Body of pancreas (tissue), 4 donors: ENCODE data around the gene TBL2. TPM values are rescaled to one million over a fixed set of nuclear protein-coding genes. Genes with fewer than 3 reads are reported as not detected.
"Not testable (repeated sequence)": the region's sequence is repeated elsewhere in the genome, so short reads cannot be mapped to it uniquely, and the experiment has no call there.

Experiments
- ATAC-seq: fragments of 150-250 bp; one replicate; pipeline ENCODE4 v1.9.1; 2016
- DNase-seq, 4 donors: peaks; one replicate each; pipeline ENCODE4 v3.0.0-alpha.2; 2019
- H3K27ac ChIP-seq, 4 donors: fragments of 200-600 bp; sonication (generic); 1 replicate in 3 of 4; 2 replicates in 1 of 4; pipeline versions ENCODE4 v1.5.1 to v1.6.1; 2016 to 2019; ENCODE audit warnings: mild to moderate bottlenecking in 1 of 4, mixed read lengths in 1 of 4, moderate library complexity in 1 of 4
- H3K27me3 ChIP-seq, 2 donors: fragments of 200-600 bp; sonication (generic); one replicate each; pipeline ENCODE4 v1.6.0; 2016; ENCODE audit warnings: mild to moderate bottlenecking in 1 of 2
- H3K36me3 ChIP-seq, 2 donors: fragments of 200-600 bp; sonication (generic); replicated peaks in 1 of 2; 2 replicates each; pipeline ENCODE4 v1.5.1; 2016; ENCODE audit warnings: low read depth in 2 of 2; ENCODE audit not compliant: insufficient read depth in 1 of 2
- H3K4me1 ChIP-seq: fragments of 200-600 bp; sonication (generic); one replicate; pipeline ENCODE4 v1.6.0; 2016
- H3K4me3 ChIP-seq, 2 donors: fragments of 200-600 bp; sonication (generic); 1 replicate in 1 of 2; 2 replicates in 1 of 2; pipeline ENCODE4 v1.5.1; 2016 to 2019
- H3K9me3 ChIP-seq, 3 donors: fragments of 200-600 bp; sonication (generic); 1 replicate in 2 of 3; 2 replicates in 1 of 3; pipeline ENCODE4 v1.5.1; 2016
- CTCF ChIP-seq, 7 experiments: fragments of 450-650 bp in 4 of 7; fragments of 200-600 bp in 3 of 7; sonication (generic) in 3 of 7; IDR thresholded peaks; one replicate each; pipeline ENCODE4 v1.5.1; 2016 to 2019; ENCODE audit warnings: antibody characterized with exemption in 7 of 7
- POLR2A ChIP-seq, 3 donors: fragments of 450-650 bp; IDR thresholded peaks; one replicate each; pipeline ENCODE4 v1.6.1; 2016; ENCODE audit warnings: antibody characterized with exemption in 3 of 3, mild to moderate bottlenecking in 2 of 3
- WGBS, 2 donors: methylation state at CpG; one replicate each; pipeline ENCODE4 v1.1.5; 2017; 5-methylcytosine and 5-hydroxymethylcytosine counted together
- intact Hi-C: fragments of 100-400 bp; cut with DNase I; formaldehyde crosslinking; loops from one replicate; pipeline ENCODE4 v1.15.1; 2023
- total RNA-seq, 2 donors: library from RNA; depleted of rRNA; stranded (reverse); fragments of >200 nt; gene quantifications; one replicate each; pipeline ENCODE4 v1.1.0, GENCODE V29; 2016

Gene TBL2
- total RNA-seq, 2 donors from 2014 or later = 25.9 to 30.7 TPM

GRCh38 chr7:73612598-73613269 lies 34.4 kb upstream of the TBL2 start:
- intact Hi-C loops = loop anchor here (5.0 kb wide), 1 partner anchor 105 kb away; the partner anchor contains the start of gene STX1A
- TF ChIP-seq CTCF (IDR thresholded peaks at IDR 0.05) (peak in 1 of 7 experiments; percentile 8), POLR2A (IDR thresholded peaks at IDR 0.05) (no peak)
- ATAC-seq (peak; percentile 52), DNase-seq (peak; percentile 52 to 71 (median 60))
- H3K4me1 ChIP-seq = peaks cover 13% of the 10 kb centered on the region
- H3K27me3 ChIP-seq = no peaks in the 10 kb centered on the region
- WGBS, 2 donors = 15 to 18% methylated on average over 10 to 11 of the region's 11 CpGs
- H3K27ac ChIP-seq = no peak overlapping the region
- no peak overlapping the region for H3K4me3 ChIP-seq
- no peaks in the 10 kb centered on the region for H3K9me3 ChIP-seq
- no peaks in the 10 kb centered on the region for H3K36me3 ChIP-seq

- ATAC-seq (no peak), DNase-seq (no peak)
- Histone ChIP-seq H3K27me3 (no peaks in the 10 kb centered on the region), H3K4me3 (no peak overlapping the region), H3K27ac (no peak overlapping the region), H3K36me3 (no peaks in the 10 kb centered on the region), H3K4me1 (peaks cover 13% of the 10 kb centered on the region), H3K9me3 (no peaks in the 10 kb centered on the region)
- no peak for TF ChIP-seq POLR2A (IDR thresholded peaks at IDR 0.05)
- TF ChIP-seq CTCF (IDR thresholded peaks at IDR 0.05) = no peak
- intact Hi-C loops = loop anchor here (5.0 kb wide), 1 partner anchor 106 kb away; the partner anchor contains the start of gene STX1A
- 79 to 90% methylated on average over 11 of the region's 11 CpGs for WGBS, 2 donors
These were observed 32.7 kb upstream of the TBL2 start for GRCh38 chr7:73611017-73611555.

- DNase-seq (no peak), ATAC-seq (no peak)
- Histone ChIP-seq H3K36me3 (no peaks in the 10 kb centered on the region), H3K4me3 (no peak overlapping the region), H3K4me1 (peaks cover 13% of the 10 kb centered on the region), H3K27me3 (no peaks in the 10 kb centered on the region), H3K9me3 (no peaks in the 10 kb centered on the region), H3K27ac (no peak overlapping the region)
- 82 to 88% methylated on average over 4 of the region's 4 CpGs for WGBS, 2 donors
- no peak for TF ChIP-seq POLR2A (IDR thresholded peaks at IDR 0.05)
- TF ChIP-seq CTCF (IDR thresholded peaks at IDR 0.05) = no peak
- intact Hi-C loops = loop anchor here (5.0 kb wide), 1 partner anchor 107 kb away; the partner anchor contains the start of gene STX1A
These were observed 31.7 kb upstream of the TBL2 start for GRCh38 chr7:73610105-73610504.

GRCh38 chr7:73607692-73607983 lies 29.3 kb upstream of the TBL2 start:
- not testable (repeated sequence) for H3K36me3 ChIP-seq, H3K4me3 ChIP-seq, ATAC-seq, H3K27ac ChIP-seq, H3K4me1 ChIP-seq, DNase-seq, H3K9me3 ChIP-seq, H3K27me3 ChIP-seq
- 55 to 58% methylated on average over 3 to 5 of the region's 5 CpGs for WGBS, 2 donors
- intact Hi-C loops = loop anchor here (5.0 to 10.0 kb wide), 2 partner anchors 120 to 257 kb away; partner anchors contain the start of gene TMEM270

DNA sequence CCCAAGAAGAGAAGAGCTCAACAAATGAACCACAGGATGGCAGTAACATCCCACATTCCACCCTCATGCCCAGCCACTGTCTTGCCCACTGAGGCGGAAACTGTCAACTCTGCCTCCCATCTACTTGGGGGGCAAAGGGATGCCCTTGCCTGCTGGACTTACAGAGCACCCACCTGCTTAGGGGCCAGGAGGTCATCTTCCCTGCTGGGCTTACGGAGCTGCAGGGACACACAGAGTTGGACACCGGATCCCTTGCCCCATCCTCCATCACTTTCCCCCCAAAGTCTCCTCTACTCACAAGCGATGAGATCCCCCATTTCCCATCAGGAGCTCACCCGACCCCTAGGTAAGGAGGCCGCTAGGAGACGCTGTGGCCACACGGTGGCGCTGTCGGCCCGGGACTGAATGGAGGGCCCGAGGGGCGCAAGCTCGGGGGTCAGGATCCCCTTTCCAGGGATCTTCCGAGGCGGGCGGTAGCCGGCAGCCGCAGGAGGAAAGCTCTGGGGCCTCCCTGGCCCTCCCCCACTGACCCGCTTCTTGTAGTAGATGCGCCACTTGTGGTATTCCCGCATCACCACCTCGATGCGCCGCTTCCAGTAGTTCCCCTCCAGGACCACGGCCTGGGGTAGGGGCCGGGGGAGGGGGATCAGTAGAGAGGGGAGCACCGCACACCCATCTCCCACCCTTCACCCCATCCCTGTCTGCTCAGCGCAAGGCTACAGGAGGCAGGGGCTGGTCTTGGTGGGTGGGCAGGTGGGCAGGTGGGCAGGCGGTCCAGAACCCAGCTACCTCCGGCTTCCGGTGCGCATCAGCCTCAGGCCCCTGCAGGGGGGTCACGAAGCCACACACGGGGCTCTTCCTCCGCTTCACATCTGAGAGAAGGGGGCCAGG lies 28.7 kb upstream of the TBL2 start:
- intact Hi-C loops = loop anchor here (5.0 to 10.0 kb wide), 2 partner anchors 120 to 258 kb away; partner anchors contain the start of gene TMEM270
- TF ChIP-seq POLR2A (IDR thresholded peaks at IDR 0.05) = no peak
- TF ChIP-seq CTCF (IDR thresholded peaks at IDR 0.05) = peak; percentile 80 to 96 (median 89)
- Histone ChIP-seq H3K4me1 (no peaks in the 10 kb centered on the region), H3K36me3 (no peaks in the 10 kb centered on the region), H3K4me3 (no peak overlapping the region), H3K9me3 (no peaks in the 10 kb centered on the region), H3K27me3 (no peaks in the 10 kb centered on the region), H3K27ac (no peak overlapping the region)
- WGBS, 2 donors = 34 to 58% methylated on average over 16 to 36 of the region's 36 CpGs
- DNase-seq = peak in 3 of 4 donors; percentile 47 to 62 (median 58)
- ATAC-seq = peak; percentile 49
